ENCODE results near the gene ARR3. TPM values are rescaled to one million over a fixed set of nuclear protein-coding genes. Genes with fewer than 3 reads are reported as not detected.

The ARR3 gene
- not detected in 2 replicates for total RNA-seq

GRCh38 chrX:70268034-70268433 is at the start of gene ARR3:
TSS of gene ARR3 (plus strand) at chrX:70268334. CDS start at chrX:70269386, 1,052 bp downstream.

GRCh38 chrX:70234355-70234754 is 33.8 kb upstream of the ARR3 start, which contains the start of gene AWAT1:
TSS of gene AWAT1 (plus strand) at chrX:70234655. CDS start at chrX:70234696, 41 bp downstream.

GRCh38 chrX:70260104-70260503 is 8.0 kb upstream of the ARR3 start, which contains the start of gene P2RY4:
TSS of gene P2RY4 (minus strand) at chrX:70260204. CDS start at chrX:70259624, 580 bp downstream.

GRCh38 chrX:70281951-70282350 is 13.8 kb downstream of the ARR3 start, which contains the start of gene RAB41:
TSS of gene RAB41 (plus strand) at chrX:70282172. CDS start at chrX:70282218, 46 bp downstream.

GRCh38 chrX:70289793-70290770 is 21.9 kb downstream of the ARR3 start, which contains the start of the genes KIF4A and PDZD11:
TSS of gene KIF4A (plus strand) at chrX:70290104. CDS start at chrX:70290459, 355 bp downstream.
TSS of gene PDZD11 (minus strand) at chrX:70289927. CDS start at chrX:70289341, 586 bp downstream.

Other genes with a start within 250 kb of the ARR3 start
- not detected in 2 replicates for gene AWAT2, start 218.4 kb upstream of the ARR3 start, total RNA-seq
- not detected in 2 replicates for gene OTUD6A, start 205.9 kb upstream of the ARR3 start, total RNA-seq
- gene IGBP1, start 134.9 kb upstream of the ARR3 start, total RNA-seq, result 68.8 and 101 TPM in 2 replicates
- not detected in 2 replicates for gene DGAT2L6, start 90.9 kb upstream of the ARR3 start, total RNA-seq
- not detected in 2 replicates for gene AWAT1, start 33.7 kb upstream of the ARR3 start, total RNA-seq
- gene P2RY4, start 8.1 kb upstream of the ARR3 start, total RNA-seq, result 0.44 TPM in 1 of 2 replicates, not detected in the other
- not detected in 2 replicates for gene RAB41, start 13.8 kb downstream of the ARR3 start, total RNA-seq
- 62.4 and 64.3 TPM in 2 replicates for gene PDZD11, start 21.6 kb downstream of the ARR3 start, total RNA-seq
- gene KIF4A, start 21.8 kb downstream of the ARR3 start, total RNA-seq, result 1.3 and 21.1 TPM in 2 replicates
- gene GDPD2, start 155.0 kb downstream of the ARR3 start, total RNA-seq, result not detected in 2 replicates
- 16.9 and 24.9 TPM in 2 replicates for gene DLG3, start 176.5 kb downstream of the ARR3 start, total RNA-seq

Measured in smooth muscle cell of trachea (primary cell).